Nephron progenitor cell (in vitro differentiated cells): ENCODE measurements around the gene GMFB.
A peak's percentile ranks its signal among the peaks of the same experiment; 100 is the strongest.

Experiments used
- DNase-seq: peaks from one replicate; pipeline ENCODE4 v3.0.0; 2021
- H3K27ac Mint-ChIP-seq: 2 replicates; pipeline ENCODE4 v1.8.0; 2021; ENCODE audit warnings: mild to moderate bottlenecking, moderate library complexity, mixed read lengths
- H3K27me3 Mint-ChIP-seq: 2 replicates; pipeline ENCODE4 v1.8.0; 2021; ENCODE audit warnings: mild to moderate bottlenecking, low read depth, mixed read lengths; ENCODE audit not compliant: poor library complexity
- H3K36me3 Mint-ChIP-seq: 2 replicates; pipeline ENCODE4 v1.8.0; 2021; ENCODE audit warnings: low read depth, mixed read lengths
- H3K4me1 Mint-ChIP-seq: 2 replicates; pipeline ENCODE4 v1.8.0; 2021; ENCODE audit warnings: mixed read lengths
- H3K4me3 Mint-ChIP-seq: 2 replicates; pipeline ENCODE4 v1.8.0; 2021; ENCODE audit warnings: mild to moderate bottlenecking, moderate library complexity, mixed read lengths
- H3K9me3 Mint-ChIP-seq: 2 replicates; pipeline ENCODE4 v1.8.0; 2021; ENCODE audit warnings: mild to moderate bottlenecking, moderate library complexity, mixed read lengths
- CTCF ChIP-seq: fragments of 200-600 bp; sonication (generic); IDR thresholded peaks from 2 replicates; pipeline ENCODE4 v1.5.0; 2021; ENCODE audit warnings: antibody characterized with exemption

Gene GMFB

GRCh38 chr14:54475187-54475899, 13.4 kb downstream of the GMFB start:
- DNase-seq, result no peak
- Mint-ChIP-seq H3K27me3 (peaks cover 2% of the 10 kb centered on the region), H3K36me3 (peaks cover 24% of the 10 kb centered on the region), H3K4me1 (no peaks in the 10 kb centered on the region), H3K4me3 (no peak overlapping the region), H3K9me3 (no peaks in the 10 kb centered on the region), H3K27ac (no peak overlapping the region)
- TF ChIP-seq CTCF, result no peak

GRCh38 chr14:54474232-54474793, 14.5 kb downstream of the GMFB start:
- Mint-ChIP-seq H3K27ac (no peak overlapping the region), H3K36me3 (peaks cover 23% of the 10 kb centered on the region), H3K4me1 (no peaks in the 10 kb centered on the region), H3K27me3 (peaks cover 6% of the 10 kb centered on the region), H3K4me3 (no peak overlapping the region), H3K9me3 (no peaks in the 10 kb centered on the region)
- TF ChIP-seq CTCF, result no peak
- DNase-seq, result no peak

GRCh38 chr14:54472315-54472714, 16.5 kb downstream of the GMFB start:
- DNase-seq, result no peak
- Mint-ChIP-seq H3K4me3 (no peak overlapping the region), H3K9me3 (peaks cover 8% of the 10 kb centered on the region), H3K27me3 (peaks cover 6% of the 10 kb centered on the region), H3K27ac (peak overlapping the region; percentile 8), H3K4me1 (no peaks in the 10 kb centered on the region), H3K36me3 (peaks cover 27% of the 10 kb centered on the region)
- TF ChIP-seq CTCF, result no peak

GRCh38 chr14:54471641-54472040, 17.1 kb downstream of the GMFB start:
- no peak overlapping the region for H3K4me3 Mint-ChIP-seq
- TF ChIP-seq CTCF, result no peak
- peaks cover 15% of the 10 kb centered on the region for H3K9me3 Mint-ChIP-seq
- peak overlapping the region; percentile 36 for H3K27ac Mint-ChIP-seq
- no peaks in the 10 kb centered on the region for H3K4me1 Mint-ChIP-seq
- no peak for DNase-seq
- H3K27me3 Mint-ChIP-seq, result peaks cover 9% of the 10 kb centered on the region
- H3K36me3 Mint-ChIP-seq, result peaks cover 29% of the 10 kb centered on the region

GRCh38 chr14:54470701-54471100, 18.1 kb downstream of the GMFB start:
- H3K4me3 Mint-ChIP-seq, result no peak overlapping the region
- no peak overlapping the region for H3K27ac Mint-ChIP-seq

More at GRCh38 chr14:54470701-54471100, 18.1 kb downstream of the GMFB start:
- no peak for DNase-seq
- Mint-ChIP-seq H3K27me3 (peaks cover 9% of the 10 kb centered on the region), H3K36me3 (peaks cover 24% of the 10 kb centered on the region), H3K4me1 (peaks cover 3% of the 10 kb centered on the region), H3K9me3 (peaks cover 21% of the 10 kb centered on the region)
- no peak for TF ChIP-seq CTCF
